HG03469 (cell line): ENCODE results near the gene LAMB2.

Experiments
- ATAC-seq: cut with Tn5 transposase; IDR thresholded peaks from one replicate; pipeline ENCODE4 v1.9.1; 2021; ENCODE audit warnings: mild to moderate bottlenecking, moderate library complexity, moderate number of reproducible peaks; ENCODE audit not compliant: unreplicated experiment

Gene LAMB2

DNA sequence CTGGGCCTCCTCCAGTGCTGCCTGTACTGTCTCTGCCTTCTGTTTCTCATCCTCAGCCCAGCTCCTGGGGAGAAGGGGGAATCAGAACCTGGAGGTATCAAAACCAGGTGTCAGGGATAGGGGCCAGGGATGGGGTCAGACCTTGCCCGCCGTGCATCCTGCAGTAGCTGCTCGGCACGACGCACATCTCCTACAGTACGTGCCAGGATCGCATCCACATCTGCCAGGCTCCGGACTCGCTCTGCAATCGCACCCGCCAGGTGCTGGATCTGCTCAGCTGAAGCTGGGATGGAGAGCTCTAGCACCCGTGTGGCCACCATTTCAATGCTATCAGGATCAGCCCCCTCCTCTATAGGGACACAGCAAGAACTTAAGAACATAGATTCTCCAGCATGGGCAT, 10.8 kb downstream of the LAMB2 start:
- no peak for ATAC-seq

DNA sequence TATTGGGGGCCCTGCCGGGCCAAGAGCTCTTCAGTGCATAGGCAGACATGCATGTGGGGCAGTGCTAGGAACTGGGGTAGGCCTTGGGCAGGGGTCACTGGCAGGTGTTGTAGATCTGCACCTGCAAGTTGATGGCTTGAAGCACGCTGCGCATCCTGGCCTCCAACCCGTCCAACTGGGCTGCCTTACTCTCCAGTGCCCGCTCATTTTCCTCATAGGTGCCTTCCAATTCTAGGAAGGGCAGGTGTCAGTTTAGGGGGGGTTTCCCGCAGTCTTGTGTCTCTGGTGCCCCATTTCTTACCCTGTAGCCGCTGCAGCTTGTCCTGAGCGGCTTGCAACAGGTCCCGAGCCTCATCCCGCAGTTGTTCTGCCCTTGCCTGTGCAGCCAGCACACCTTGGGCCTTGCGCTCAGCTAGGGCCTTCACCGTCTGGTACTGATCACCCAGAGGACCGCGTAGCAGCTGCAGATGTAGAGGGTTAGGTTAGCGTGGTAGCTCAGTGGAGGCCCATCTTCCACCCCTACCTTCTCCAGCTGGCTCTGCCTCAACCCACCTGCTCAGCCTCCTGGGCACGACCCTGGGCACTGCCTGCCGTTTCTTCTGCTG, 11.6 kb downstream of the LAMB2 start:
- no peak for ATAC-seq

DNA sequence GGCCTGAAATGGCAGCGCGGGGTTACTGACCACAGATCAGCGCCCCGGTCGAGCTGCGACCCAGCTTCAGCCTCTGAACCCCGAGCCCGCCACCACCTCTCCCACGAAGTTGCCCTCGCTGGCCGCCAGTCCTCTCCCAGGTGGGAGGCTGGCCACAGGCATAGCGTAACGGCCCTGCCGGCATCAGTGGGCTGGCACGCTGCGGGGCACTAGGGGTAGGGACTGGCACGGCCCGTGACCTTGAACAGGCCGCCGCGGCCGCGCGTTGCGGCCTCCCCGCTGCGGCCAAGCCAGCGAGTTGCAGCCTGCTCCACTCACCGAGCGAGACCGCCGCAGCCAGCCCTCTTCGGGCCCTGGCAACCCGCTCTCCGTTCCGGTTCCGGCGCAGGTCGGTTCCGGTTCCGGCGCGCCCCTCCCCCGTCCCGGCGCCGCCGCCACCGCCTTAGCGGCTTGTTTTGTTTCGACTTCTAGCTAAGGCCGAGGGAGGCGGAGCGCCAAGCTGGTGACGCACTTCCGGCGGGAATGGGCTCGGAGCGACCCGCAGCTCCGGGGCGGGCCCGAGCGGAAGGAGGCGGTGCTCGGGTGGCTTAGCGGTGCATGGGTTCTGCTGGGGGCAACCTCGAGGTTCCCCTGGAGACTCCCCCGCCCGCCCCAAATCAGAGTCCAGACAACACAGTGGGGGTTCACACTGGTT, 12.3 kb downstream of the LAMB2 start, which contains the start of gene USP19:
Gene USP19 (minus strand): TSS at position 386 of the 694 bp plus-strand sequence. CDS start 1,678 bp downstream, outside the sequence.
- peak; percentile 66 for ATAC-seq

DNA sequence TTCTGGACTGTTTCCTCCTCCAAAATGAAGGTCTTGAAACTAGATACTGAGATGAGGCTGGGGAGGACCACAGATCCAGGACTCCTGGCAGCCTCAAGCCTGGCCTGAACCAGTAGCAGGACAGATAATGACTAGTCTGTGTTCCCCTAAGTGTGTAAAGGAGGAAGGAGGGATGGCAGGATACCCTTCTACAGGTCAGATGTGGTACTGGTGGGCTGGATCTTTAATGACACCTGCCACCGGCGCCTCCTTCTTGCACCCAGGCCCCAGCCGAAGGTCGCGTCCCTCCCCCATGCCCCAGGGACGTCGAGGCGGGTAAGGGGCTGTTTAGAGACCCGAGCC, 12.8 kb downstream of the LAMB2 start:
- no peak for ATAC-seq

DNA sequence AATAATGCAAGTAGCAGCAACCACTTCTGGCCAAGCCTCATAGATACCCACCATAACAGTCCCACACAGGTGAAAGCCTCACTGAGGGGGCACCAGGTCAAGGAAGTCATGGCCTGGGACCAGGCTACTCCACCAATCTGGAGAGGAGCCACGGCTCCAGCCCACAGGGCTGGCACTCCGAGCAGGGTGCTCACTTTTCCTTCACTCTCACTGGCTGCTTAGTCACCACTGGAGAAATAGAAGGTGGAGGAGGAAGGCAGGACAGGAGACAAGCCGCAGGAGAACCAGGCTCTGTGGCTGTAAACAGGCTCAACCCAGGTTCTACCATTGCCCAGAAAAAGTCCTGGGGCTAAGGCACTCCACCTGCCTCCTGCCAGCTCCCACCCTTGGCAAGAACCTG, 13.4 kb downstream of the LAMB2 start:
- ATAC-seq = no peak

DNA sequence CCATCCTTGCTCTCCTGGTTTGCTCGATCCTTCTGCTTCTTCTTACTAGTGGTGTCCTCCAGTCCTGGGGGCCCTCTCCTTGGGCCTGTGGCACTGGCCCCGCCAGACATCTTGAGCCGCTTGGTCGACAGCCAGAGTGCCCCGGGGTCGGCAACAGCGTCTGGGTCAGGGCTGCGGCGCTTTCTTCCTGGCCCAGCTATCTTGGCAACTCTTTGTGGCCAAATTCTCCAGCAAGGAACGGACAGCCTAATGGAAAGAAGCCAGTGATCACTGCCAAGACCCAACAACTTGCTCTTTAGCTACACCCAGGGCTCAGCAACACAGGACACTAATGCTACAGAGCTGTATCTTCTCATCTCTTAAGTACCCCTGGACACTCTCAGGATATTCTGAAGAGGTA, 13.8 kb downstream of the LAMB2 start:
- no peak for ATAC-seq

DNA sequence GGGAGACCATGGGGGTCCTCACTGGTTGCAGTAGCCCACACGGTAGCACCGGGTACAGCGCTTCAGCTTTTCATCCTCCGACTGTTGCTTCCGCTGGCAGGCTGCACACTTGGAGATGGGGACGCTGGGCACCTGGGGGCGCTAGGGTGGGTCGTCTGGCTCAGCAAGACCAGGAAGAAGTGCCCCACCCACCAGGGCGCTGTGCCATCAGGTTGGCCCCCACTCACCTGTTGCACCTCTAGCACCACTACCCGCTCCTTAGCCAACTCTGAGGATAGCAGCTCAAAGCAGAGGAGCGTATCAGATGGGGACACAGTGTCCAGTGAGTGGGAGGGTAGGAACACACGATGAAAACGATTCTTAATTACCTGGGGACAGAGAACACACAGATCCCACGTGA, 20.6 kb downstream of the LAMB2 start:
- ATAC-seq = no peak

DNA sequence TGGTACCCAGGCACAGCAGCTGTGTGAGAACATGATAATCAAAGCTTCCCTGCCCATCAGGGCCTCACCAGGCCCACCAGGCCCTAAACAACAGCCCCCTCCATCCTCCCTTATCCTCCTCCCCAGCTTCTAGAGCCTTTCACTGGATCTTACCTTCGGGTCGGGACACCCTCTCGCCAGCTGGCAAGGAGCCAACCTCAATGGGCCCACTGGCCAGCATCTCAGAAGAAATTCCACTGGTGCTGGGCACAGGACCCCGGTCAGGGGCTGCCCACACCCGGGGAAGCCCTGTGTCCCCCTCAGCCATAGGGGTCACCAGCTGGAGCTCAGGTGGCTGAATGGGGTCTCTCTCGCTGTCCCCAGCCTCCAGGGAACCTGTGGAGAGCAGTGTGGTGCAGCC, 21.5 kb downstream of the LAMB2 start:
- ATAC-seq = no peak

DNA sequence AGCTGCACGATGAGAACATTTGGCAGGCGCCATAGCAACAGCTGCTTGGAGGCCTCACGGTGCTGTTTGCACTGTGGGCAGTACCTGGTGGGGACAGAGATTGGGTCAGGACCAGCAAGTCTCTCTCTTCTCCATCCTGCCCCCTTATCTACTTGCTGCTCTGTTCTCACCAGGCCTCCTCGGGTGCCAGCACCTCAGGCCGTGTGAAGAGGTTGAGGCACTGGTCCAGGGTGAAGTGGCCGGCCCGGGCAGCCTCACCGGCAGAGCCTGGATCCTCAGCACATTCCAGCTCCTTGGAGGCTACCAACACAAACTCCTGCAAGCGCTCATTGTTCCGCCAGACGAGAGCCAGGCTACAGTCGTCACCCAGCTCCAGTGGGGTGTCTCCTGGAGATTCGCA, 22.1 kb downstream of the LAMB2 start:
- ATAC-seq = no peak

DNA sequence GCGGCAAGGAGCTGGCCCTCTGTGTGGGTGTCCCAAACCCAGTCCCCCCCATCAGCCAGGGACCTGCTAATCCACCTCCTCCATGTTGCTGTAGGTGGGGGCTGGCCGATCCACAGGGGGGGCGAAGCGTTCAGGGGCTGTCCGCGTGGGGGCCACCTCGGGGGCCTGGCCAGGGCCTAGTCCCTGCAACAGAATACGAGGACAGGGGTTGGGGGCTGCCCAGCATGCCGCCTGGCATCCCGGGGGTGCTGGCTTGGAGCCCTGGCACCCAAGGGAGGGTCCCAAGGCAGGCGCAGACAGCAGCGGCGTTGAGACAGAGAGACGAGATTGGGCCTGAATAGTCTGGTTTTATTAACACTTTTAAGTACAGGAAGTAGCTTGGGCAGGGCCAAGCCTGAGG, 24.5 kb downstream of the LAMB2 start:
- ATAC-seq = no peak

DNA sequence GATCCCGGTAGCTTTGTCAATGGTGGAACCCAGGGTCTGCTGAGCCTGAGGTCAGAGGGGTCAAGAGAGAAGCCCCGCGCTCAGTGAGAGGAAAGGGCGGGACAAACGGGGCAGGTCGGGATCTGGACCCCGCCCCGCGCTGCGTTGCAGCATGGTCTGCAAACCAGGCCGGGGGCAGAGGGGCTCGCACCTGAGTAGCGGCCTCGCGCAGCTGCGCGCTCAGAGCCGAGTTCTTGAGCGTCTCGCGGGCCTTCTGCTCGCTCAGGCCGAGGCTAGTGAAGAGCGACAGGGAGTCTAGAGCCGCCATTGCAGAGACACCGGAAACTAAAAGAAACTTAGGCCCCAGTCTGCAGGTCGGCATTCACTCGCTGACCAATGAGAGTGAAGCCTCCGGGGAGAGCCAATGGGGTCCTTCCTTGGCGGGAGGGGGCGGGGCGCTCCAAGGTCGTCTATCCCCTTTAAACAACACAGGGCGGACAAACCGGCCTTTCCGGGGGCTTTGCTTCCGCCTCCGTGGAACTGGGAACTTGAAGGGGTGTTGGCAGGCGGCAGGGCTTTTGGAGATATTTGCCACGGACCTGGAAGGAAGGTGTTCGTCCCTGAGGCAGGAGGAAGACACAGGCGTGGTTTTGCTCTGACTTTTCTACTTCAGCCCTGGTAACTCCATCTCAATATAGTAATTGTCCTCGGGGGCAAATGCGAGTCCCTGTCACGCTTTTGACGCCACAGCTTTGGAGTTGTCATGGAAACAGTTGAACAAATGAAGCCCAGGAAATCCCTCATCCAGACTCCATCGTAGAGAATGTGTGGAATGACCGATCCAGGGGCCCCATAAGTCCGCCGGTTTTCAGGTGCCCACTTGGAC, 28.2 kb downstream of the LAMB2 start, which contains the start of gene QARS1:
Gene QARS1 (minus strand): TSS at position 331 of the 865 bp plus-strand sequence. CDS start 24 bp downstream, at position 307.
- ATAC-seq = peak; percentile 65

DNA sequence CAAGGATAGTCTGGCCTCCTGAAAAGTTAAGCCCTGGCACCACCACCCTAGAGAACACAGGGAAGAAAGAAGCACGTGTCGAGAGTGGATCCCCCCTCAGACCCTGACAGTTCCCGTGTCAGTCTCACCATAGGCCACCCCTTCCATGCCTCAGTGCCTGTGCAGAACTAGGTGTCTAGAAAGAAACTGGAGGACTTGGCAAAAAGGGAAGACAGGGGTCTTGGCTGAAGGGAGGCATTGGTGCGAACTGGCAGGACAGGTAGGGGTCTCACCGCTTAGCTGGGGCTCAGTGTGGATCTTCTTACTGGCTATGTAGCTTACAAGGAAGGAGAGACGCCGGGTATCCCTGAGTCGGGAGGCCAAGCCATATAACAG, 28.8 kb downstream of the LAMB2 start:
- no peak for ATAC-seq

DNA sequence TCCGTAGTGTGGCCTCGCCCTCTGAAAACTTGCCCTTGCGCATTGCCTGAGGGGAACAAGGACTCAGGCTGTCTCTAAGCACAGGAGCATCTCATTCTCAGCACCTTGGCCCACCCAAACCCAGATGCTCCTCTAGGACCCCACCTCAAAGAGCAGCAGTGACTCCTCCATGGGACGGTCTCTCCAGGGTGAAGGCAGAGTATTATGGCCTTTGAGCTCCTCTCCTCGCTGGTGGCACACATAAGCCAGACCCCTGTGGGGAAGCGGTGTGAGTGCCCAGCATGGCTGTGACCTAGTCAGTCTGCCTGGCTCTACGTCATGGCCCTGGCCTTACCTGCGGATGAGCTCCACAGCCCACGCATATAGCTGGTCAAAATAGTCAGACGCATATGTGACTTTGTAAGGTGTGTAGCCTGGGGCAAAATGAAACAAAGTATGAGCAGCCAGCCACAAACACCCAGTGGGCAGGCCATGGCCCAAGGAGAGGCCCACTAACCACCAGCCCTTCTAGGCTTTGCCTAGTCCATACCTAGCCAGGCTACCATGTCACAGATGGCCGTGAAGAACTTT, 32.7 kb downstream of the LAMB2 start:
- no peak for ATAC-seq

DNA sequence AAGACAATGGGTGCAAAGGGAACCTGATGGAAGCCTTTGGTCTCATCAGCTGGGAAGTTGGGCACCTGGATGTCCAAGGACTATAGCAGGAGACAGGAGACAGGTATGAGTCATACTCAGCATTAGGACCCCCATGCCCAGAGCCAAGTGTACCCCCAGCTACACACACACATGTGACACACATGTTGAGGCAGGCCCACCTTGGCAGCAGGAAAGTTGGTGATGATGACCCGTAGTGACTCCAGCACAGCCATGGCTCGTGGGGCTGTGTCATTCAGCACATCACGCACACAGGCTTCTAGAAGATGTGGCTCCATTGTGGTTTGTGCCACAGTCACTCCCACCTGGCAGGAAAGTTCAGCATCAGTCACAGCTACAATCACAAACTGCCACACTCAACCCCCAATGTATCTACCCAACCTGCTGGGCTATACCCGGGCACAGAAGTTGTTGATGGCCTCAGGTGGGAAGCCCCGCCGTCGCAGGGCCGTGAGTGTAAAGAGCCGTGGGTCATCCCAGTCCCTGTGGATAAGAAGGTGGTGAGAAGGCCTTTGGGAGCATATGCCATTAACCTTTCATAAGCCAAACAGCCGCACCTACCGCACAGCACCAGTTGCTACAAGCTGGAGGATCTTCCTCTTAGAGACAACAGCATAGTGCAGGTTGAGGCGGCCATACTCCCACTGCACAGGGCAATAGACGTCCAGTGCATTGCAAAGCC, 33.8 kb downstream of the LAMB2 start:
- no peak for ATAC-seq

DNA sequence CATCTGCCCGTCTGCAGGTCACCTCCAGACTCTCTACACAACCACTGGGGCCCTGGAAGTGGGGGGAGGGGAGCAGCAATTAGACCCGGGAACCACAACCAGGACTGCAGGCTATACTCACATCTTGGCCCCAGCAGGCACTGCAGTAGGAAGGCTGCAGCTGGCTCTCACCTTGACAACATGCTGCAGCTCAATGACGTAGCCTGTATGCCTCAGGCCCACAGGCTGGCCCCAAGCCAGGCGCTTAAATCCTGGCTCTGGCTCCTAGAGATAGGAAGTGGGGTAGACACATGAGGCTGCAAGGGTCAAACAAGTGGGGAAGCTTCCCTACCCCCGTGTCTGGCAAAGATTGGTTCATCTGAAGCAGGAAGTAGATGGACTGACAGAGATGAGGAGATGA, 34.4 kb downstream of the LAMB2 start:
- ATAC-seq = no peak

DNA sequence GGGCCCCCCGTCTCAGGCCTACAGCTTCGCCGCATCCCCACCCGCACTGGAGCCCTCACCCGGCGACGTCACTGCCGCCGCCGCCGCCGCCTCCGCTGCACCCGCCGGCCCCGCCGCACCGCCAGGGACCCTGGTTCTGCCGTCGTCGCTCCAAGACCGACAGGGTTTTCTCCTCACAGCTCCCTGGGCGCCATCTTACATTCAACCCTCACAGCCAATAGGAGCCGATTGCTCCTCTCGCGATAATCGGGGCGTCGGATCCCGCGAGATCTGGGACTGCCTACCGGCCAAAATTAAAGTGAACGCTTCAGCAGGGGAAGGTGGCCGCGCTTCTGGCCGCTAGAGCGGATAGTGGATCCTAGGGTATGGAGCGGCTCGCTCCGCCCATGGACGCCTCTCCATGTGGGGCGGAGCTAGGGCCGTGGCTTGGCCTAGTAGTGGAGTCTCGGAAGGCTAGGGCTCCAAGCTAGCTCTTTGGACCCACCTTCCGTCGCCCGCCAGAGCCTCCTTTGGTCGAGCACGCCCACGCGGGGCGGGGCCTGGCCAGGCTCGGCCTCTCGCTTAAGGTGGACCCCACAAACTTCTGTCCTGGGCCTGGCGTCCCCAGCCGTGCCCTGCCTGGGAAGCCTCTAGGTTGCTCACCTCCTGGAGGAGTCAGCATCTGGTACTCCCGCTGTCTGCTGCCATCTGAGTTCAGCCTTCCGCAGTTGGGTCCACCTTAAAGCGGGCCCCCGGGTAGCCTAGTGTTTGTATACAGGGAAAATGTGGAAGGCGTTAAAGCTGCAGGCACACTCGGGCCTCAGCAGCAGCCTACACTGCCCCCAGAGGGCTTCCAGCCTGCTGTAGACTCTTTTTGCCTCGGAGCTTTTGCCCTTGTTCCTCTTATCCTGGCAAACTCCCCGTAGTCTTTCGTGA, 38.7 kb downstream of the LAMB2 start, which contains the start of gene QRICH1:
Gene QRICH1 (minus strand): TSS at position 219 of the 915 bp plus-strand sequence. CDS start 17,054 bp downstream, outside the sequence.
- ATAC-seq = peak; percentile 56

DNA sequence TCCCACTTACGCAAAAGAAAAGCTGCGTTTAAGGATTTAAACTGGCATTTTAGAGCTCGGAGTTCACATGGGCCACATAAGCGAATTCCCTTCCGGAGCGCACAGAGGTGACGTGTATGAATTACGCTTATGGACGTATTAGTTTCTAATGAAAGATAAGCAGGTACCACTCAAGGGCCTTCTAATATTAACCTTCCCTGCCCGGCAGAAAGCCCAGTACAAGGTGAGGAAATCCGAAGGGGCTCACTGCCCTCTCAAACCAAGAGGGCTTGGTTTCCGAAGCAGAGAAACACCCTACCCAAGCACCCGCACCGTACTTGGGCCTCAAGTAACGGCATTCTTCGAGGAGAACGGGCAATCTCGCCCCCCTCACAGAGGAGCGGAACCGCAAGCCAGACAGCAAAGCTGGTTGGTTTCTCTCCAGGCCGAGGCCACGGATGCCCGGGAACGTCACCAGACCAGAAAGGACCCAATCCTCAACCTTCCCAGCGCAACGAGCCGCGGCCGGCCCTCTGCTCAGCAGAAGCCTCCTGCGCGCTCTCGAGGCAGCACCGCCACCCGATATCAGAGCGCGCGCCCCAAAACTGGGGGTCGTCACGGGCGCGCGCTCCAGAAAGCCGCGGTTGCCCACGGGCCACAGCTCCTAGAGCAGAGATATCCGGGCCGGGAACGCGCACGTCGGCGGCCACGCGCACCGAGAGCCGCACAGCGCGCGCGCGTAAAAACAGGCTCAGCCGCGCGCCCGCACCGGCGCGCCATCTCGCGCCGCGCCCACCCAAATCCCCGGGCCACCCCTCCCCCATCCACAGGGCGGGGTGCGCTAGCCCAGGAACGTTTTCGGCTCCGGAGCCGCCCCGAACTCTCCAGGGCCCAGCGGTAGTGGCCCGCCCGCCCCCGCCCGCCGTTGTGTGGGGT, 39.7 kb downstream of the LAMB2 start:
- ATAC-seq = peak; percentile 15

DNA sequence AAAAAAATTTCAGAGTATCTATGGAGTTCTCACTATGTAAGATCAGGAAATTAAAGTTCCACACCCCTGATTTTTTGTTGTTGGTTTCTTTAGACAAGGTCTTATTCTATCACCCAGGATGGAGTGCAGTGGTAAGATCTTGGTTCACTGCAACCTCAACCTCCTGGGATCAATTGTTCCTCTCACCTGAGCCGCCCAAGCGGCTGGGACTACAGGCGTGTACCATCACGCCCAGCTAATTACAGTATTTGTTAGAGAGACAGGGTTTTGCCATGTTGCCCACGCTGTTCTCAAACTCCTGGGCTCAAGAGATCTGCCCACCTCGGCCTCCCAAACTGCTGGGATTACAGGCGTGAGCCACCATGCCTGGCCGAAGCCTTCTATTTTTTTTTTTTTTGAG, 51.4 kb downstream of the LAMB2 start:
- ATAC-seq = no peak

DNA sequence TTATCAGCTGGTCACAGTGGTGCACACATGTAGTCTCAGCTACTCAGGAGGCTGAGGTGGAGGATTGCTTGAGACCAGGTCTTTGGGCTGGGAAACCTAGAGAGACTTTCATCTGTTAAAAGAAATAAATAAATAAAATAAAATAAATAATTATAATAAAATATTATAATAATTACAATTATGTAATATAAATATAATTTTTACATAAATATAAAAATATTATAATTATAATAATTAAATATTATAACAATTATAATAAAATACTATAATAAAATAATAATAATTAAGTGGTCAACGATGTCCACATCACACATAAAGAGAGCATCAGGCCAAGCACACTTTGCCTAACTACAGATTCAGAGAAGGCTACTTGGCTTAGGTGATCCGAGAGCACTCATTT, 53.6 kb downstream of the LAMB2 start:
- no peak for ATAC-seq
